B cell (primary cell): ENCODE results near the gene RTN4RL1. TPM values are rescaled to one million over a fixed set of nuclear protein-coding genes. Genes with fewer than 3 reads are reported as not detected.

Source experiments
- ATAC-seq: fragments of 200-7000 bp; cut with Tn5 transposase; one replicate; pipeline ENCODE4 v1.10.0; 2021; ENCODE audit warnings: low read depth, mild to moderate bottlenecking, moderate number of reproducible peaks, moderate library complexity
- CTCF ChIA-PET: fragments of 350-600 bp; sonication (Branson Sonifier 250); formaldehyde crosslinking; loops from one replicate; lab custom pipeline; 2021; ENCODE audit warnings: antibody characterized with exemption, inconsistent platforms; lab: Charles Lee
- POLR2A ChIA-PET: fragments of 350-600 bp; sonication (Branson Sonifier 250); formaldehyde crosslinking; loops from one replicate; lab custom pipeline; 2021; ENCODE audit warnings: antibody characterized with exemption; lab: Charles Lee
- DNase-seq: peaks from one replicate; pipeline ENCODE4 v3.0.0; 2013
- H2AFZ ChIP-seq: 2 replicates; pipeline ENCODE4 v1.6.1; 2012; ENCODE audit warnings: mild to moderate bottlenecking, low read depth, low read length; ENCODE audit not compliant: insufficient read depth, poor library complexity, severe bottlenecking
- H3K27ac ChIP-seq, 2 donors: 1 replicate in 1 of 2; 2 replicates in 1 of 2; pipeline ENCODE4 v1.5.1; 2012 to 2013; ENCODE audit warnings: low read length in 2 of 2, mild to moderate bottlenecking in 2 of 2, moderate library complexity in 1 of 2
- H3K27me3 ChIP-seq, 4 experiments: fragments of 200-600 bp in 1 of 4; sonication (generic) in 1 of 4; replicated peaks in 1 of 4; 1 replicate in 2 of 4; 2 replicates in 2 of 4; pipeline versions ENCODE4 v1.6.1 to v1.7.0; 2013 to 2016; ENCODE audit warnings: low read length in 3 of 4, mild to moderate bottlenecking in 2 of 4, mixed read lengths in 1 of 4, moderate library complexity in 1 of 4; ENCODE audit not compliant: insufficient read depth in 4 of 4, control insufficient read depth in 3 of 4; ENCODE audit errors: control extremely low read depth in 1 of 4
- H3K36me3 ChIP-seq, 2 experiments: replicated peaks in 1 of 2; 1 replicate in 1 of 2; 2 replicates in 1 of 2; pipeline versions ENCODE4 v1.6.1 to v1.7.1; 2013; ENCODE audit warnings: low read length in 1 of 2; ENCODE audit not compliant: insufficient read depth in 2 of 2, control insufficient read depth in 1 of 2; ENCODE audit errors: control extremely low read depth in 1 of 2, extremely low read depth in 1 of 2
- H3K4me1 ChIP-seq, 2 donors: fragments of 200-600 bp in 1 of 2; sonication (generic) in 1 of 2; 1 replicate in 1 of 2; 2 replicates in 1 of 2; pipeline versions ENCODE4 v1.5.1 to v1.6.1; 2013 to 2017; ENCODE audit warnings: low read length in 2 of 2; ENCODE audit not compliant: control insufficient read depth in 2 of 2, insufficient read depth in 2 of 2
- H3K4me2 ChIP-seq: replicated peaks from 2 replicates; pipeline ENCODE3; 2012; ENCODE audit warnings: mild to moderate bottlenecking, low read depth, low read length; ENCODE audit not compliant: poor library complexity, severe bottlenecking
- H3K4me3 ChIP-seq, 5 experiments: fragments of 200-600 bp in 1 of 5; sonication (generic) in 1 of 5; 1 replicate in 3 of 5; 2 replicates in 2 of 5; pipeline versions ENCODE4 v1.5.1 to v1.7.0; 2011 to 2016; ENCODE audit warnings: low read length in 4 of 5, mild to moderate bottlenecking in 4 of 5, low read depth in 2 of 5, control low read depth in 1 of 5, moderate library complexity in 1 of 5; ENCODE audit not compliant: insufficient read depth in 1 of 5; ENCODE audit errors: control extremely low read depth in 1 of 5, extremely low read depth in 1 of 5
- H3K79me2 ChIP-seq: fragments of 200-600 bp; sonication (generic); one replicate; pipeline ENCODE4 v1.6.0; 2016; ENCODE audit warnings: low read length; ENCODE audit not compliant: control insufficient read depth, insufficient read depth
- H3K9ac ChIP-seq: fragments of 200-600 bp; sonication (generic); 2 replicates; pipeline ENCODE4 v1.6.1; 2017; ENCODE audit warnings: mild to moderate bottlenecking, low read length, moderate library complexity
- H3K9me3 ChIP-seq, 3 donors: one replicate each; pipeline versions ENCODE4 v1.6.1 to v1.7.1; 2013; ENCODE audit warnings: low read length in 2 of 3; ENCODE audit not compliant: control insufficient read depth in 2 of 3, insufficient read depth in 1 of 3; ENCODE audit errors: control extremely low read depth in 1 of 3
- H4K20me1 ChIP-seq: 2 replicates; pipeline ENCODE4 v1.6.0; 2012; ENCODE audit warnings: mild to moderate bottlenecking, low read length; ENCODE audit not compliant: insufficient read depth, control insufficient read depth, poor library complexity, severe bottlenecking
- H3K27ac Mint-ChIP-seq: one replicate; pipeline ENCODE4 v1.8.0; 2021; ENCODE audit warnings: mixed read lengths
- H3K27me3 Mint-ChIP-seq: one replicate; pipeline ENCODE4 v1.8.0; 2021; ENCODE audit warnings: mixed read lengths
- H3K4me1 Mint-ChIP-seq: one replicate; pipeline ENCODE4 v1.8.0; 2021; ENCODE audit warnings: mixed read lengths
- H3K4me3 Mint-ChIP-seq: one replicate; pipeline ENCODE4 v1.8.0; 2021; ENCODE audit warnings: mixed read lengths
- H3K9me3 Mint-ChIP-seq: one replicate; pipeline ENCODE4 v1.8.0; 2022; ENCODE audit warnings: mixed read lengths; ENCODE audit not compliant: insufficient read depth
- CTCF ChIP-seq: fragments of 200-600 bp; IDR thresholded peaks from one replicate; pipeline ENCODE4 v1.8.0; 2022; ENCODE audit warnings: antibody characterized with exemption, mild to moderate bottlenecking
- EZH2 ChIP-seq: IDR thresholded peaks from 2 replicates; pipeline ENCODE4 v1.6.1; 2012; ENCODE audit warnings: borderline replicate concordance, low read depth, mild to moderate bottlenecking, moderate library complexity, low read length; ENCODE audit not compliant: insufficient read depth, poor library complexity, severe bottlenecking
- WGBS: methylation state at CpG from one replicate; pipeline ENCODE4 v1.1.5; 2013; ENCODE audit warnings: missing lambda C conversion rate; ENCODE audit not compliant: insufficient coverage; 5-methylcytosine and 5-hydroxymethylcytosine counted together
- intact Hi-C: fragments of 100-400 bp; cut with micrococcal nuclease; formaldehyde crosslinking; loops from one replicate; pipeline ENCODE4 v1.10.0; 2022
- polyA plus RNA-seq: library from polyadenylated mRNA; depleted of rRNA; stranded (reverse); fragments of >200 nt; gene quantifications from 2 replicates; pipeline ENCODE4 v1.2.3, GENCODE V29; 2012
- total RNA-seq, 2 donors: library from RNA; stranded (reverse); fragments of 120-200 nt in 1 of 2; gene quantifications; 1 replicate in 1 of 2; 2 replicates in 1 of 2; pipeline versions ENCODE4 v1.2.3 to v1.2.4, GENCODE V29; 2013 to 2022

The RTN4RL1 gene
- total and polyA plus RNA-seq, 2 donors (not counting 1 experiment from before 2014, with no cell fraction given), result 0.03 to 0.07 TPM

GRCh38 chr17:2015314-2015713, 9.8 kb downstream of the RTN4RL1 start:
- Mint-ChIP-seq H3K9me3 (no peaks in the 10 kb centered on the region), H3K4me1 (peaks cover 3% of the 10 kb centered on the region), H3K27ac (no peak overlapping the region), H3K27me3 (peaks cover 57% of the 10 kb centered on the region), H3K4me3 (no peak overlapping the region)
- Histone ChIP-seq H3K27ac (no peak overlapping the region), H2AFZ (no peak overlapping the region), H3K4me1 (peaks cover 0 to 6% of the 10 kb centered on the region in 2 donors), H3K36me3 (no peaks in the 10 kb centered on the region), H3K9ac (no peak overlapping the region), H3K79me2 (no peaks in the 10 kb centered on the region), H3K4me3 (no peak overlapping the region), H4K20me1 (no peaks in the 10 kb centered on the region), H3K27me3 (peaks cover 0 to 32% (median 3%) of the 10 kb centered on the region in 4 experiments), H3K4me2 (no peak overlapping the region), H3K9me3 (no peaks in the 10 kb centered on the region)
- CTCF ChIA-PET, result no interaction called here
- WGBS, result 94% methylated on average over 14 of the region's 14 CpGs
- ATAC-seq (no peak), DNase-seq (no peak)
- POLR2A ChIA-PET, result no interaction called here
- intact Hi-C loops, result no loop called here
- no peak for TF ChIP-seq CTCF
- TF ChIP-seq EZH2, result no peak

GRCh38 chr17:2013994-2014317, 11.2 kb downstream of the RTN4RL1 start:
- ChIA-PET CTCF (no interaction called here), POLR2A (no interaction called here)
- no peak overlapping the region for H3K4me3 Mint-ChIP-seq

More at GRCh38 chr17:2013994-2014317, 11.2 kb downstream of the RTN4RL1 start:
- Histone ChIP-seq H3K27me3 (peaks cover 0 to 29% (median 1%) of the 10 kb centered on the region in 4 experiments), H3K4me2 (no peak overlapping the region), H3K9ac (no peak overlapping the region), H2AFZ (no peak overlapping the region), H3K9me3 (no peaks in the 10 kb centered on the region), H3K27ac (no peak overlapping the region), H3K79me2 (no peaks in the 10 kb centered on the region), H4K20me1 (no peaks in the 10 kb centered on the region), H3K4me3 (no peak overlapping the region), H3K4me1 (peaks cover 0 to 6% of the 10 kb centered on the region in 2 donors), H3K36me3 (no peaks in the 10 kb centered on the region)
- WGBS, result 83% methylated on average over 1 of the region's 1 CpG
- Mint-ChIP-seq H3K9me3 (no peaks in the 10 kb centered on the region), H3K27me3 (peaks cover 46% of the 10 kb centered on the region), H3K27ac (no peak overlapping the region), H3K4me1 (peaks cover 3% of the 10 kb centered on the region)
- ATAC-seq (no peak), DNase-seq (no peak)
- TF ChIP-seq EZH2, result no peak
- no peak for TF ChIP-seq CTCF
- intact Hi-C loops, result no loop called here
